NCI-H526 (cell line): ENCODE data around the gene NPAS1.

ENCODE experiments used
- DNase-seq, 2 experiments: peaks; one replicate each; lab custom pipeline; 2025; lab: John Stamatoyannopoulos, UW

NPAS1 gene

DNA sequence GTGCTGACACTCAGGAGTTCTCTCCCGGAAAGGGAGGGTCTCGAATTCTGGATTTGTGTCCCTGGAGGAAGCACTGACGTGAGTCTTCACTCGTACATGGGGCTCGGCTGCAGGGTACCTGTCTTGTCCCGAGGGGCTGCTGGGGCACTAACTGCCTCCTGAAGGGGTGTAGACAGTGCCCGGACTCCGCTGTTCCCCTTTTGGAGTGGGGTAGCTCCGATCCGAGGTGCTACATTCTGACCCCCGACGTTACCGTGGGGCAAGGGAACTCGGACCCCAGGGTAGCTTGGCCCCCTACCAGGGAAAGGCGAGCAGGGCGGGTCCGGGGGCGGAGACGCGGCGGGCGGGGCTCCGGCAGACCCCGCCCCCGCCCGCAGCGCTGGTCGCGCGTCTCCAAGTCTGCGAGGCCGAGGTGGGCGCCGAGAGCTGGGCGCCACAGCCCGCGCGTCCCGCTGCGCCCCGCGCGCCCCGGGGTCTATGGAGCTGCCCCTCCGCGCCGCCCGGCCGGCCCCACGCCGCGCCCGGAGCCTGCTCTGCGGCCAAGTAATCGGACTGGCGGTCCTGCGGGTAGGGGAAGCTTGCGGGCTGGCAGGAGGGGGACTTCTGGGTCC lies at the start of gene NPAS1:
Gene NPAS1 (plus strand): TSS at position 407 of the 611 bp plus-strand sequence. CDS start 1,211 bp downstream, outside the sequence.
- peak in 1 of 2 experiments; percentile 45 for DNase-seq

GRCh38 chr19:46970815-46971214 lies 48.8 kb upstream of the NPAS1 start:
- DNase-seq, result no peak

DNA sequence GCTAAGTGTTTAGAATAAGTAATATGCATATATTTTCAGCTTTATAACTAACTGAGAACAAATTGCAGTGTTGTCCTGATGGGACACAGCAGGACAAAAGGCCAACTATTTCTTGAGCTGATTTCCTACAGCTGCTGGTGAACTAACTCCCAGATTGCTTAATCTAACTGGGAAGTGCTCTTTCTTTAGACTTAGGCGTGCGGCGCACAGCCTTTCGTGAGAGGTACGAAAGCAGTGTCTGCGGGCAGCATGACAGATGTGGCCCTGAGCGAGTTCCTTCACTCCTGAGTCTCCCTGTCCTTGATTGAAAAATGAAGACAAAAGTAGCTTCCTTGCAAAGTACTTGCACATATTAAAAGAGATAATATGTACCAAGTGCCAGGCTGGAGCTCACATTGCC lies 47.3 kb upstream of the NPAS1 start:
- DNase-seq, result no peak

DNA sequence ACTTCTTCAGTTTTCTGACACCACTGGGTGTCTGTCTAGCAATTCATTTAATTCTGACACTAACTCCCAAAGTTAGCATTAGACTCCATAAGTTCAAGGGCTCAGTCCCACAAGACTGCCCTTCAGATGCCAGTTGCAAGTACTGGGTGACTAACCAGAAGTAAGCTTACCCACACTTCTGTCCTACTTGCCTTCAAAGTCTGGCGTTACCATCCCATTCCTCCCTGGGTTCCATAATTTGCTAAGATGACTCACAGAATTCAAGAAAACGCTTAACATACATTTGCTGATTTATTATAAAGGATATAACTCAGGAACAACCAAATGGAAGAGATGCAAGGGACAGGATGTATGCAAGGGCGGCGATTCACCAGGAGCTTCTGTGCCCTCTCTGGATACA lies 45.5 kb upstream of the NPAS1 start:
- DNase-seq, result no peak

DNA sequence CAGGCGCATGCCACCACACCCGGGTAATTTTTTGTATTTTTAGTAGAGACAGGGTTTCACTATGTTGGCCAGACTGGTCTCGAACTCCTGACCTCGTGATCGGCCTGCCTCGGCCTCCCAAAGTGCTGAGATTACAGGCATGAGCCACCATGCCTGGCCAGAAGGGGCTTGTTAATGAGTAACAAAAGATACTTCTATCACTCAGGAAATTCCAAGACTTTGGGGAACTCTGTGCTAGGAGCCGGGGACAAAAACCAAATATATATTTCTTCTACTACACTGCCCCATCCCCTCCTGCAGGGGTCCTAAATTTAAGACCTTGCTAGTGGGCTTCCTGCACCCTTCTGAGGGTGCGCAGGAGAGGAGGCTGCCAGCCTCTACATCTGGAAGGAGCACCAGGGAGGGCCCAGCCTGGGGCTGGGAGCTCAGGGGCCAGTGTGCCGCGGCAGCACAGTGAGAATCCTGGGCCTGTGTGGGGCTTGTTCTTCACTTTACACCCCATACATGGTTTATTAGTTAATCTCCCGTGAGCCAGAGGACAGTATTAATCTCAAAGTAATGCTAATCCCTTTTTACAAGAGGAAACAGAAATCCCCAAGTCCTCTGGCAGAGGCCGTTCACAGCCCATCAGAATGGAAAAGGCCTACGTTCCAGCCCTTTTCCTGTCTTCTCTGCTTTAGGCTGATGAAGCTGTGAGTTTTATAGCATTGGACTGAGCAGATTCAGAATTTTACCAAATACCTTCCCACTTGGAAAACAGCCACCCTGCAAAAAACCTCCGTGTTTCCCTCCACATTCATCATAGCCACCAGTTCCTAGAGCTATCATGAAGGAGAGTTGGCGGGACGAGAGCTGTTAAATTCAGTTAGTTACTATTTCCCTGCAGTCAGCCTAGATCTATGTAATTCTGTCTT lies 44.4 kb upstream of the NPAS1 start:
- DNase-seq, result no peak

- DNase-seq, result no peak
Observed at GRCh38 chr19:46975925-46976782, 43.5 kb upstream of the NPAS1 start.

- no peak for DNase-seq
Observed at GRCh38 chr19:46976845-46977320, 42.8 kb upstream of the NPAS1 start.

DNA sequence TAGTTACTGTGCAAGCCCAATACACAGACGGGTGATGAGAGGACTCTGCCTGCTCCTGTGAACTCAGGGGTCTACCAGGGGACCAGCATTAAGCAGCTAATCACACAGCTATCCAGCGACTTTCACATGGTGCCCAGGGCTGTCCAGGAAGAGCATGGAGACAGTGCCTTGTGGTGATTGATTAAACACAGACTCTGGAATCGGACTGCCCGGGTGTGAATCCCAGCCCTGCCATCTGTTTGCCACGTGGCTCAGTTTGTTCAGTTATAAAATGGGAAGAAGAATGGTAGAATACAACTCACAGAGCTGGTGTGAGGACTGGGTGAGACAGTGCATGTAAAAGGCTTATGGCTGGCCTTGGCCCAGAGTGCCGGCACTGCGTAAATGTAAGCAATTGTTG lies 42.1 kb upstream of the NPAS1 start:
- no peak for DNase-seq

DNA sequence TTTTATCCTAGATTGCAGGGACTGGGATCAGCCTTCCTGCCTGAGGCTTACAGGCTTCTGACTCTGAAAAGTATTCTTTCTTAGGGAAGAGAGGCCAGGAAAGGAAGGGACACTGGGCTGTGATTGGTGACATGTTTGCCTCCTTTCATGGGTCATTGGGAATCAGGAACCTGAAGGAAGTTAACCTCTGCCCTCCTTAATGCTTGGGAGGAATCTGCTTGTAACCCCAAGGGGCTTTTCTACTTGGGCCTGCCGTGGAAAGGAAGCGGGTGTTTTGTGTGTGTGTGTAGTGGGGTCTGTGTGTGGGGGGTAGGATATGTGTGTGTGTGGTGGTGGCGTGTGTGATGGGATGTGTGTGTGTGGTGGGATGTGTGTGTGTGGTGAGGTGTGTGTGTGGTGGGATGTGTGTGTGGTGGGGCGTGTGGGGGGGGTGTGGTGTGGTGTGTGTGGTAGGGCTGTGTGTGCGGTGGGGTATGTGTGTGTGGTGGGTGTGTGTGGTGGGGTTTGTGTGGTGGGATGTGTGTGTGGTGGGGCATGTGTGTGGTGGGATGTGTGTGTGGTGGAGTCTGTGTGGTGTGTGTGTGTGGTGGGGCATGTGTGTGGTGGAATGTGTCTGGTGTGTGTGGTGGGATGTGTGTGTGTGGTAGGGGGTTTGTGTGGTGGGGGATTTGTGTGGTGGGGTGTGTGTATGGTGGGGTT lies 41.3 kb upstream of the NPAS1 start:
- DNase-seq, result no peak

DNA sequence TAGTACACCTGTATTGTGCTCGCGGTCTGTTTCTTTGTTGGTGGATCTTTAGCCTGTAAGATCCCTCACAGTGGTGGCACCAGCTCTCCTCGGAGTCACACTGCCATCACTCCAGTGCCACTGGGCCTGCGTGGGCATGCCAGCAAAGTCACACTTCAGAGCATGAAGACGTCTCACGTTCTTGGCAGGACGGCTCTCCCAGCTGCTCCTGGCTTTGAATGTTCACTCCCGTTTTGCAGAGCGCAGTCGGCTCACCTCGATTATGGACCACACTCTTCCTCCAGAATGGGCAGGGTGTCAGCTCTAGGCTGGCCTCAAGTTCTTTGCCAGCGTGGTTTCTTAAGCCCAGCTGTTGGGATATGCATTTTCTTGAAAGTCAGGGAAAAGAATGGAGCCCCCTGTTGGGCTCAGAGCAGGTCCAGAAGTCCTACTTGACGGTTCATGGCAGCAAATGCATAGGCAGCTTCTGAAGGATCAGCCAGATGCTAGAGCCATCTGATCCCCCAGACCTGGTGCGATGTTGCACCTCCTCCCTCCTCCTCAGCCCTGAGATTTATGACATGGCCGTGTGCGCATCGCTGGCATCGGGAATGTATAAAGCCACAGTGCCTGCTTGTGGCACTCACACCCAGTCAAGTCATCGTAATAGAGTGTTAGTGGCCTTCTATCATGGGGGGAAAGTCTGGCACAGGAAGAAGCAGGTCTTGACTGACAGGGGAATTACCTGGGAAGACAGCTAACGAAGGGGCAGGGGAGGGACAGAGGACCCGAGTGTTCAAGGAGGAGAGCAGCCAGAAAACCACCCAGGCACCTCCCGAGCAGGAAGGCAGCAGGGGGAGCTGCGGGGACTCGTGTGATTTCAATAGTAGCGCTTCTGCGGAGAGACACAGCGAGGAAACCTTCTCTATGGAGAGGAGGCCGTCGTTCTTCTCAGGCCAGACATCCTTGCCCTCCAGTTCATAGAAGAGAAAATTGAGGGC lies 40.2 kb upstream of the NPAS1 start:
- no peak for DNase-seq

DNA sequence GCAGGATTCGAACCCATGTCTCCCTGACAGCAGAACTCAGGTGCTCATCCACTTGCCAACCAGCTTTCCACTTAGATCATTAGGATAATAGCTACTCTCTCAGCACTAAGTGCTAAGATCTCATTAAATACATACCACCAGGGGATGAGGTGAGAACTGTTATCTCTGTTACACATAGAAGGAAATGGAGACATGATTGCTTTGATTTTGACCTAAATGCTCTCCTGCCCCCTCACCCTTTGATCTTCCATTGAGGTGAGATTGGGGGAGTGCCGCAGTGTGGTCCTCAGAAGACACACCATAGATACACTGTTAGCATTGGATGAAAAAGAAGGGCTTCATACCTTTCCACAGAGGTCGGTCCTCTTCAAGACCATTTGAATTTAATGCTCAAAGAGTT lies 38.9 kb upstream of the NPAS1 start:
- DNase-seq, result no peak

DNA sequence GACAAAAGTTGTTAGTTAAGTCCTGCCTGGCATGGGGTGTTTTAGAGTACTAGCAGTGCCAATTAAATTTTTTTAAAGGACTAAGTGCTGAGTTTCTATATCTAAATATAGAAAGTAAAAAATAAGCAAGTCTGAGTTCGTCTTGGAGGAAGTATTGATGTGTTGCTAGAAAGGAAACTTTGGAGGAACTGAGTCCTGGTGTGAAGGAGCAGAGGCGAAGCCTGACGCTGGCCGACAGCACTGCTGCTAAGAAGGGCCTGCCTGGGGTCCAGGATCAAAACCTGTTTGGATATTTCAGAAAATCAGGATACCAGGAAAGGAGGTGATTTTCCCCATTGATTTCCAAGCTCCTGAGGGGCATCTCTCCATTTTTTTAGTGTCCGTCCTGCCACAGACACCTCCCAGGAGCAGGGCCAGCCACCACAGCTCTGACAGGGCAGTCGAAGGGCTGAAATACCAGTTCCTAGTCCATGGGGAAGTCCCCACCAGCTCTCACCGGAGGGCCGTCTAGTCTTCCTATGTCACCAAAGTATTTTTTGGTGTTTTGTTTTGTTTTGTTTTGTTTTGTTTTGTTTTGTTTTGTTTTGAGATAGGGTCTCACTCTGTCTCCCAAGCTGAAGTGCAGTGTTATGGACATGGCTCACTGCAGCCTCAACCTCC lies 38.2 kb upstream of the NPAS1 start:
- no peak for DNase-seq

DNA sequence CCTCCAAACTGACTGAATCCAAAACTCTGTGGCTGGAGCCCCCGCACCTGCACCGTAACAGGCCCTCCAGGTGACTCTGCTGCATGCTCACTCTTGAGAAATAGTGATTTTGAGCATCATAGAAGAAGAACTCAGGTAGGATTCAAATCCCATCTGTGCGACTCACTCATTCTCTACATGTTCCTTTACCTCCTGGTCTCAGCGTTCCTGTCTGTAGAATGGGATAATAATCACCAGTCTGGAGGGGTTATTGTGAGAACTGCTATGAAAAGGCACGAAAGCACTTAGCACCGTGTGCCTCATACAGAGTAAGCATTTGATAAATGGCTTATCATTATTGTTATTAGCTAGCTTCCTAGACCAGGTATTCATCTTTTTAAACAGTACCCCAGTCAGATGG lies 36.5 kb upstream of the NPAS1 start:
- no peak for DNase-seq

DNA sequence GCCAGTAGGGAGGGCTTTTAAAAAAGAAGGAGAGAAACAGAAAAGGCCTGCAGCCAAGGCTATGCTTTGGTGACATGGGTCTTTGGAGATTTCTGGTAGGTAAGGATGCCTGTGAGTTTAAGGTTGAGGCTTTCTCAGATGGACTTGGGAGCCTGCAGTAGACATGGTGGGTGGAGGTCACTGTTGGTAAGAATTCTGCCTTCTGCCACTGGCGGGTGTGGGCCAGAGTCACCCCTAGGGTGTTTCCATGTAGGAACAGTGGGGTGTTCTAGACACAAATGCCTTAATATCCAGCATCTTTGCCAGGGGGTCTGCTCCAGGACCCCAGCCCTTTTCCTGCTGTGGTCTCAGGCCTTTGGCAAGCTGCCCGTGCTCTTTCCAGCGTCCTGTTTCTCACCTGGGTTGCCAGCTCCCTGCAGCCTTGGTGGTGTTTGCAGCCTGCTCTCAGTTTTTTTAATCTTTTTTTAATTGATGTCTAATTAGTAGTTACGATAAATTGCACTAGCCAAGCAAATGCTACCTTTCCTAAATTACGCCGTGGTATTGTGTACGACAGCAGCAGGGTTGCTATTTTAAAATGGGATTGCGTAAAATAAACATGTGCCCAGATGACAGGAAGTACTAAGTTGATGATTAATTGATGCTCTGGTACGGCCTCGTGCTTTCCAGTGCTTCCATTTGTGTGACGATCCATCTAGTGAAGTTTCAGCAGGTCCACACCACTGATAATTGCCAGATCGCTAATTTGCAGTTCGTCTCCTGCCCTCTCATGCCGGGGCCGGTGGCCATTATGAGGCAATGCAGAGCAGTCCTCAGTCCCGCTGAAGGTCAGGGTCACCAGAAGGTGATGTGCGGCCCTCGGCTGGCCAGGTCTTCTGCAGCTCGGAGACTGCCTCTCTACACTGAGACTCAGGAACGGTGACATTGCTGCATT lies 35.3 kb upstream of the NPAS1 start:
- no peak for DNase-seq

GRCh38 chr19:46985542-46986415 lies 33.9 kb upstream of the NPAS1 start:
- no peak for DNase-seq

- no peak for DNase-seq
Observed at GRCh38 chr19:46988614-46989230, 30.9 kb upstream of the NPAS1 start.

DNA sequence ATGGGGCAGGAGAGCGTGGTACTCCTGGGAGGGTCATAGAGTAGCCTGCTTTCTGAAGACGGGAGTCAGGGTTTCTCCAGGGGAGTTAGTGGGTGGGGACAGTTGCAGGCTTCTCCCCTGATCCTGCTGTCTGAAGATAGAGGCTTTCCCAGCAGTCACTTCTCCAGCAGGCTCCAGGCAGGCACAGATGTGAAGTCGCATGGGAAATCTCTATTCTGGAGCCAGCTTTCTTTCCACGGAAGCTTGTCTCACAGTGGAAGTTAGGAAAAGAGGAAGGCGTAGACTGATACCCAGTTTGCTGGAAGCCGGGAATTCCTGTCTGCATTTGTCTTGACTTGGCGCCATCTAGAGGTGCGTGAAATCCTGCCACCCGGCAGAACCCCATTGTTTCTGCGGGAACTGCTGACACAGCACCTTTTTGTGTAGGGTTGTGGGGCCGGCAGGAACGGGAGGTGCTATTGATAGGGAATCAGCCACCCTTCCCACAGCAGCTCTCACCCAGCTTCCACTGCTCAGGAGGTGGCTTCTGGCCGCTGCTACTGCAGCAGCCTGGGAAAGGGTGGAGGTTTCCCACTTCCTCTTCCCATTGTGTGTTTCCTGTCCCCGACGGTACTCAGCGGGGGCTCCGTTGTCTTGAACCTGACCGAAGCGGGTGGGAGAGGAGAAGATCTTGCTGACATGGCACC lies 28.5 kb upstream of the NPAS1 start:
- DNase-seq, result peak; percentile 33 to 84
